ENCODE data around the gene KSR1. TPM values are rescaled to one million over a fixed set of nuclear protein-coding genes. Genes with fewer than 3 reads are reported as not detected.
"Not testable (repeated sequence)": the region's sequence is repeated elsewhere in the genome, so short reads cannot be mapped to it uniquely, and the experiment has no call there.

Gene KSR1
- total RNA-seq, 1 donor, result 15.5 TPM

DNA sequence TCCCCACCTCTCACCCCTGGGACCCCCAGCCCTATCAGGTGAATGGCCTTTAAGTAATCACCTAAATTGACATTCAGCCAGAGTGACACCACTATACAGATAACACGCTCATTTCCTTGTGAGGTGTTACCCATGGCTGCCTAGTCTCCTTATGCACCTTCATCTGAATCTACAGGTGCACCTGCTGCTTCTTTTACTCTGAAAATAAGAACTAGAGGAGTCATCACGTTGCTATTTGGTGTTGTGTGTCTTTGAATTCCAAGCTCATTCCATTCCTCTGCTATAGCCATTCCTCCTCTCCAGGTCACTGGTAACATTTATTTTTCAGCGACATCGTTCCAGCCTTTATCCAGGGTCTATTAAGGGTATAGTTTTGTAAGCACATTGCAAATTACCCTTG lies 184.5 kb downstream of the KSR1 start:
- no peak for DNase-seq (ENCODE audit: low read depth)
- no peak overlapping the region for H3K4me3 ChIP-seq (ENCODE audit: low read depth, low read length)
- TF ChIP-seq, protein P1, sequence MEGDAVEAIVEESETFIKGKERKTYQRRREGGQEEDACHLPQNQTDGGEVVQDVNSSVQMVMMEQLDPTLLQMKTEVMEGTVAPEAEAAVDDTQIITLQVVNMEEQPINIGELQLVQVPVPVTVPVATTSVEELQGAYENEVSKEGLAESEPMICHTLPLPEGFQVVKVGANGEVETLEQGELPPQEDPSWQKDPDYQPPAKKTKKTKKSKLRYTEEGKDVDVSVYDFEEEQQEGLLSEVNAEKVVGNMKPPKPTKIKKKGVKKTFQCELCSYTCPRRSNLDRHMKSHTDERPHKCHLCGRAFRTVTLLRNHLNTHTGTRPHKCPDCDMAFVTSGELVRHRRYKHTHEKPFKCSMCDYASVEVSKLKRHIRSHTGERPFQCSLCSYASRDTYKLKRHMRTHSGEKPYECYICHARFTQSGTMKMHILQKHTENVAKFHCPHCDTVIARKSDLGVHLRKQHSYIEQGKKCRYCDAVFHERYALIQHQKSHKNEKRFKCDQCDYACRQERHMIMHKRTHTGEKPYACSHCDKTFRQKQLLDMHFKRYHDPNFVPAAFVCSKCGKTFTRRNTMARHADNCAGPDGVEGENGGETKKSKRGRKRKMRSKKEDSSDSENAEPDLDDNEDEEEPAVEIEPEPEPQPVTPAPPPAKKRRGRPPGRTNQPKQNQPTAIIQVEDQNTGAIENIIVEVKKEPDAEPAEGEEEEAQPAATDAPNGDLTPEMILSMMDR (IDR thresholded peaks at IDR 0.05; ENCODE audit: insufficient read depth, low read depth, low read length), result no peak

DNA sequence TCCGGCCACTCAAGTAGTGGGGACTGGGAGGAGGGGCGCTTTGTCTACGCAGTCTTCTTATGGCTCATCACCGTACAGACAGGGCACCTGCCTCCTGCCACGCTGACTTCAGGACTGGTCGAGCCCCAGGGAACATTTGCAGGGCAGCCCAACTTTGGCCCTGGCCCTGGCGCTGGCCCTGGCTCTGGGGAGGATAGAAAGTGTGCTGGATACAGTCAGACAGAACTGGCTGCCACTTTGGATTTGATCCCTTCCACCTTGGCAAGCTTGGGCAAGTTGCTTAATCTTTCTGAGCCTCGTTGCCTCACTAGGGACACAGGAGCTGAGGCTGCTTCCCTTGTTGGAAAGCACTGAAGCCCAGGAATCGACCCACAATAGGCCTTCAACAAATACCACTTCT lies 188.3 kb downstream of the KSR1 start:
- TF ChIP-seq, protein P1 (IDR thresholded peaks at IDR 0.05; ENCODE audit: insufficient read depth, low read depth, low read length), result no peak
- no peak overlapping the region for H3K4me3 ChIP-seq (ENCODE audit: low read depth, low read length)
- no peak for DNase-seq (ENCODE audit: low read depth)

- not testable (repeated sequence) for DNase-seq (ENCODE audit: low read depth); H3K4me3 ChIP-seq (ENCODE audit: low read depth, low read length)
These were observed 189.4 kb downstream of the KSR1 start for GRCh38 chr17:27645621-27646020.

- no peak for DNase-seq (ENCODE audit: low read depth)
- H3K4me3 ChIP-seq (ENCODE audit: low read depth, low read length), result no peak overlapping the region
- TF ChIP-seq, protein P1 (IDR thresholded peaks at IDR 0.05; ENCODE audit: insufficient read depth, low read depth, low read length), result no peak
These were observed 190.0 kb downstream of the KSR1 start for GRCh38 chr17:27646232-27646631.

DNA sequence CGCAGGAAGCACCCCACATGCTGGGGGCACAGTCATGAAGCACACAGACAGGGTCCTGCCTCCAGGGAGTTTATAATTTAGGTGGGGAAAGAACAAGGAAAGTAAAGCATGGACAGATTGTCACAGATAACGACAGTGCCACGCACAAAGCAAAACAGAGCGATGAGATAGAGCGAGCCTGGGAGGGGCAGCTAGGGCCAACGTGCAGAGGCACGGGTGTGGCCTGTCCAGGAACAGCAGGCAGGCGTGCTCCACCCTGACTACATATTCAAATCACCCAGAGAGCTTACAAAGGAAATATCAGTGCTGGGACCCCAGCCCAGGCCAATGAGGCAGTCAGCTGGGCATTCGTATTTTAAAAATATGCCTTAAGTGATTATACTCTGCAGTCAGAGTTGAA lies 191.5 kb downstream of the KSR1 start:
- H3K4me3 ChIP-seq (ENCODE audit: low read depth, low read length), result no peak overlapping the region
- DNase-seq (ENCODE audit: low read depth), result no peak
- TF ChIP-seq, protein P1 (IDR thresholded peaks at IDR 0.05; ENCODE audit: insufficient read depth, low read depth, low read length), result no peak

- not testable (repeated sequence) for H3K4me3 ChIP-seq (ENCODE audit: low read depth, low read length); DNase-seq (ENCODE audit: low read depth)
These were observed 192.9 kb downstream of the KSR1 start for GRCh38 chr17:27649111-27649571.

DNA sequence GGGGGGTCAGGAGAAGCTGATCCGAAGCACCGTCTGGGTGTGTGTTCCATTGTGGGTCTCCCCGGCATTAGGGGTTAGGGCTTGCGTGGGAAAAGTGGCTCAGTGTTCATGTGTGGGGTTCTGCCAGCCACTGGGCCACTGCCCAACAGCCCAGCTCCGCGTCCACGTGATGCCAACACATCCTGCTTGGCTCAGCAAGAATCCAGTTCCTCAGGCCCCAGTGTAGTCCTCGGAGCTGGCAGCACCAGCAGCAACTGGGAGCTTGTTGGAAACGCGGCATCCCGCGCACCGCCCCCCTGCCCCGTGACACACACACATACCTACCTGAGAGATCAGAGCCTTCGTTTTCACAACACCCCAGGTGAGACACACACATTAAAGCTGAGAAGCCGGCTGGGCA lies 193.7 kb downstream of the KSR1 start:
- TF ChIP-seq, protein P1 (IDR thresholded peaks at IDR 0.05; ENCODE audit: insufficient read depth, low read depth, low read length), result no peak
- no peak overlapping the region for H3K4me3 ChIP-seq (ENCODE audit: low read depth, low read length)
- no peak for DNase-seq (ENCODE audit: low read depth)

GRCh38 chr17:27650836-27651235 lies 194.6 kb downstream of the KSR1 start:
- no peak for DNase-seq (ENCODE audit: low read depth)
- TF ChIP-seq, protein P1 (IDR thresholded peaks at IDR 0.05; ENCODE audit: insufficient read depth, low read depth, low read length), result no peak

More at GRCh38 chr17:27650836-27651235, 194.6 kb downstream of the KSR1 start:
- no peak overlapping the region for H3K4me3 ChIP-seq (ENCODE audit: low read depth, low read length)

Data from fibroblast of villous mesenchyme (primary cell).